H9 (cell line): ENCODE measurements around the gene ENDOU. TPM values are rescaled to one million over a fixed set of nuclear protein-coding genes. Genes with fewer than 3 reads are reported as not detected.

Source experiments
- DNase-seq: peaks from one replicate; pipeline ENCODE4 v3.0.0-alpha.2; 2017
- H2AFZ ChIP-seq: one replicate; pipeline ENCODE4 v1.6.1; 2013; ENCODE audit warnings: mild to moderate bottlenecking, low read length, control low read depth, moderate library complexity
- H2AK5ac ChIP-seq: 2 replicates; pipeline ENCODE4 v1.6.1; 2013; ENCODE audit warnings: low read length, control low read depth, mixed read lengths; ENCODE audit not compliant: insufficient read length
- H2BK120ac ChIP-seq: one replicate; pipeline ENCODE4 v1.6.1; 2013; ENCODE audit warnings: low read depth, mild to moderate bottlenecking, low read length, control low read depth, inconsistent platforms; ENCODE audit not compliant: poor library complexity, severe bottlenecking
- H2BK12ac ChIP-seq: 2 replicates; pipeline ENCODE4 v1.6.1; 2013; ENCODE audit warnings: low read length, control low read depth, mixed read lengths, low read depth; ENCODE audit not compliant: insufficient read length
- H2BK15ac ChIP-seq: 2 replicates; pipeline ENCODE4 v1.6.1; 2013; ENCODE audit warnings: low read depth, low read length, control low read depth
- H2BK20ac ChIP-seq: one replicate; pipeline ENCODE4 v1.6.1; 2013; ENCODE audit warnings: low read depth, mild to moderate bottlenecking, low read length, control low read depth, inconsistent platforms; ENCODE audit not compliant: poor library complexity, severe bottlenecking
- H2BK5ac ChIP-seq: 2 replicates; pipeline ENCODE4 v1.6.1; 2013; ENCODE audit warnings: low read length, control low read depth, mixed read lengths; ENCODE audit not compliant: insufficient read length
- H3K14ac ChIP-seq: 2 replicates; pipeline ENCODE4 v1.6.1; 2013; ENCODE audit warnings: low read length, control low read depth; ENCODE audit not compliant: insufficient read depth
- H3K18ac ChIP-seq: 2 replicates; pipeline ENCODE4 v1.6.1; 2013; ENCODE audit warnings: low read depth, mild to moderate bottlenecking, mixed read lengths, low read length, control low read depth; ENCODE audit not compliant: insufficient read length
- H3K23ac ChIP-seq: 2 replicates; pipeline ENCODE4 v1.6.1; 2013; ENCODE audit warnings: low read length, control low read depth, mixed read lengths, low read depth; ENCODE audit not compliant: insufficient read length
- H3K23me2 ChIP-seq: 2 replicates; pipeline ENCODE4 v1.6.1; 2013; ENCODE audit warnings: low read depth, mild to moderate bottlenecking, mixed read lengths, low read length, control low read depth; ENCODE audit not compliant: insufficient read length, poor library complexity, severe bottlenecking
- H3K27ac ChIP-seq: 2 replicates; pipeline ENCODE4 v1.5.1; 2013; ENCODE audit warnings: low read length, control low read depth, mixed read lengths, low read depth; ENCODE audit not compliant: insufficient read length
- H3K27me3 ChIP-seq: 2 replicates; pipeline ENCODE4 v1.6.1; 2013; ENCODE audit warnings: low read length, control low read depth, inconsistent platforms; ENCODE audit not compliant: insufficient read depth
- H3K4ac ChIP-seq: 2 replicates; pipeline ENCODE4 v1.6.1; 2013; ENCODE audit warnings: low read depth, mild to moderate bottlenecking, control low read depth, inconsistent platforms, low read length, moderate library complexity
- H3K4me1 ChIP-seq: 2 replicates; pipeline ENCODE4 v1.6.1; 2013; ENCODE audit warnings: low read length, control low read depth, inconsistent platforms; ENCODE audit not compliant: insufficient read depth
- H3K4me2 ChIP-seq: 2 replicates; pipeline ENCODE4 v1.6.1; 2013; ENCODE audit warnings: low read length, control low read depth, mixed read lengths; ENCODE audit not compliant: insufficient read length, insufficient read depth
- H3K56ac ChIP-seq: 2 replicates; pipeline ENCODE4 v1.6.1; 2013; ENCODE audit warnings: low read depth, mild to moderate bottlenecking, mixed read lengths, low read length, control low read depth; ENCODE audit not compliant: insufficient read length
- H3K79me1 ChIP-seq: 2 replicates; pipeline ENCODE4 v1.6.1; 2013; ENCODE audit warnings: low read depth, mild to moderate bottlenecking, moderate library complexity, low read length, control low read depth, inconsistent platforms; ENCODE audit not compliant: insufficient read depth, poor library complexity, severe bottlenecking
- H3K79me2 ChIP-seq: 2 replicates; pipeline ENCODE4 v1.6.1; 2013; ENCODE audit warnings: low read length, control low read depth, inconsistent platforms; ENCODE audit not compliant: insufficient read depth
- H3K9ac ChIP-seq: 2 replicates; pipeline ENCODE4 v1.6.1; 2013; ENCODE audit warnings: low read length, control low read depth, mixed read lengths; ENCODE audit not compliant: insufficient read length; ENCODE audit errors: extremely low read depth
- H3K9me3 ChIP-seq: one replicate; pipeline ENCODE4 v1.6.1; 2013; ENCODE audit warnings: low read depth, low read length, inconsistent platforms; ENCODE audit not compliant: control insufficient read depth
- H3T11ph ChIP-seq: one replicate; pipeline ENCODE4 v1.6.1; 2013; ENCODE audit warnings: mild to moderate bottlenecking, low read length, control low read depth, inconsistent platforms
- H4K20me1 ChIP-seq: one replicate; pipeline ENCODE4 v1.6.1; 2013; ENCODE audit not compliant: control insufficient read depth, insufficient read length, insufficient read depth
- H4K5ac ChIP-seq: 2 replicates; pipeline ENCODE4 v1.6.1; 2013; ENCODE audit warnings: low read depth, mild to moderate bottlenecking, mixed read lengths, low read length, control low read depth; ENCODE audit not compliant: insufficient read length
- H4K8ac ChIP-seq: replicated peaks from 2 replicates; pipeline ENCODE4 v1.6.1; 2013; ENCODE audit warnings: low read length, control low read depth, mixed read lengths, low read depth; ENCODE audit not compliant: insufficient read length
- H4K91ac ChIP-seq: 2 replicates; pipeline ENCODE4 v1.6.1; 2013; ENCODE audit warnings: low read depth, mild to moderate bottlenecking, moderate library complexity, mixed read lengths, low read length, control low read depth; ENCODE audit not compliant: insufficient read length
- H3K27ac Mint-ChIP-seq, 3 experiments: 2 replicates in 2 of 3; 3 replicates in 1 of 3; pipeline ENCODE4 v1.8.0; 2020 to 2021; ENCODE audit warnings: mixed read lengths in 3 of 3, mild to moderate bottlenecking in 1 of 3, moderate library complexity in 1 of 3
- H3K27me3 Mint-ChIP-seq: 2 replicates; pipeline ENCODE4 v1.8.0; 2021; ENCODE audit warnings: low read depth, mild to moderate bottlenecking, moderate library complexity, mixed read lengths
- H3K36me3 Mint-ChIP-seq, 3 experiments: 2 replicates in 2 of 3; 3 replicates in 1 of 3; pipeline ENCODE4 v1.8.0; 2020 to 2021; ENCODE audit warnings: low read depth in 3 of 3, mixed read lengths in 3 of 3; ENCODE audit not compliant: insufficient read depth in 1 of 3
- H3K4me1 Mint-ChIP-seq, 2 experiments: 2 replicates each; pipeline ENCODE4 v1.8.0; 2020; ENCODE audit warnings: mixed read lengths in 2 of 2
- H3K4me3 Mint-ChIP-seq, 2 experiments: 2 replicates in 1 of 2; 3 replicates in 1 of 2; pipeline ENCODE4 v1.8.0; 2020 to 2021; ENCODE audit warnings: mild to moderate bottlenecking in 2 of 2, mixed read lengths in 2 of 2, moderate library complexity in 1 of 2
- H3K9me3 Mint-ChIP-seq, 2 experiments: 2 replicates in 1 of 2; 3 replicates in 1 of 2; pipeline ENCODE4 v1.8.0; 2020; ENCODE audit warnings: mild to moderate bottlenecking in 2 of 2, mixed read lengths in 2 of 2, moderate library complexity in 1 of 2
- WGBS: extraction: QIAGEN DNeasy Blood & Tissue Kit; methylation state at CpG from one replicate; pipeline ENCODE4 v1.1.7; 2013; ENCODE audit warnings: missing lambda C conversion rate, low lambda C conversion rate, mixed read lengths; ENCODE audit not compliant: insufficient read length; ENCODE audit errors: extremely low coverage; 5-methylcytosine and 5-hydroxymethylcytosine counted together
- total RNA-seq: library from RNA; stranded (reverse); gene quantifications from 2 replicates; pipeline ENCODE4 v1.2.1, GENCODE V29; 2021
- TF ChIP-seq, protein P1 (sequence below): fragments of 200-600 bp; sonication (generic); conservative IDR thresholded peaks from 3 replicates; pipeline ENCODE4 v1.8.0; 2021; ENCODE audit warnings: antibody characterized with exemption, mild to moderate bottlenecking

The ENDOU gene
- total RNA-seq, 1 experiment from 2014 or later, result not detected

DNA sequence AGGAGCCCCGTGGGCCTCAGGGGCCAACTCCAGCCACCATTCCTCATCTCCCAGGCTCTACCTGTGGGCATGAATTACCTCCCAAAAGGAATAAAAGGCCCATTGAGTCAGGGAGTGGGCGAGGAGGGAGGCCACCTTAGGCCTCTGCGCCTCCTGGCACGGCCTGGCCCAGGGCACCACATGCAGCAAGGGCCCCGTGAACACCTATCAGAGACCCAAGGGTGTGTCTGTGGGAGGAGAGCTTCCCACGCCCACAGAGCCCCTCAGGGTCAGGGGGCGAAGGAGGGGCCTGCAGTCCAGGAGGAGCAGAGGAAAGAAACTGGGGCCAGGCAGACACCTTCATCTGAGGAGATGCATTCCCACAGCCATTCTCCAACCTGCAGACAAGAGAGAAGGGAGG is 21.2 kb upstream of the ENDOU start:
- Mint-ChIP-seq H3K36me3 (peaks cover 0 to 10% (median 2%) of the 10 kb centered on the region in 3 experiments; a peak in 4 of 7 replicates), H3K27me3 (peaks cover 7% of the 10 kb centered on the region), H3K27ac (no peak overlapping the region), H3K4me3 (no peak overlapping the region), H3K4me1 (peaks cover 23 to 29% of the 10 kb centered on the region in 2 experiments), H3K9me3 (no peaks in the 10 kb centered on the region)
- H3K4me1 ChIP-seq, result peaks cover 4% of the 10 kb centered on the region; the same call in 1 of the 2 replicates
- H4K8ac ChIP-seq, result no peak overlapping the region
- no peak overlapping the region for H2AFZ ChIP-seq
- H2BK5ac ChIP-seq, result no peak overlapping the region
- no peak overlapping the region for H3K9ac ChIP-seq
- no peak overlapping the region for H3K4me2 ChIP-seq
- H3K27ac ChIP-seq, result no peak overlapping the region
- no peaks in the 10 kb centered on the region for H3K23me2 ChIP-seq
- no peak overlapping the region for H3K23ac ChIP-seq
- H2AK5ac ChIP-seq, result no peak overlapping the region
- no peaks in the 10 kb centered on the region for H4K20me1 ChIP-seq
- no peak overlapping the region for H4K91ac ChIP-seq
- no peak overlapping the region for H3K56ac ChIP-seq
- H3K79me1 ChIP-seq, result no peaks in the 10 kb centered on the region
- no peaks in the 10 kb centered on the region for H3K79me2 ChIP-seq
- no peak overlapping the region for H2BK20ac ChIP-seq
- H2BK12ac ChIP-seq, result no peak overlapping the region
- no peak overlapping the region for H3K4ac ChIP-seq
- H3K18ac ChIP-seq, result no peak overlapping the region
- no peaks in the 10 kb centered on the region for H3K9me3 ChIP-seq
- DNase-seq, result no peak
- no peaks in the 10 kb centered on the region for H3K27me3 ChIP-seq
- TF ChIP-seq, protein P1, sequence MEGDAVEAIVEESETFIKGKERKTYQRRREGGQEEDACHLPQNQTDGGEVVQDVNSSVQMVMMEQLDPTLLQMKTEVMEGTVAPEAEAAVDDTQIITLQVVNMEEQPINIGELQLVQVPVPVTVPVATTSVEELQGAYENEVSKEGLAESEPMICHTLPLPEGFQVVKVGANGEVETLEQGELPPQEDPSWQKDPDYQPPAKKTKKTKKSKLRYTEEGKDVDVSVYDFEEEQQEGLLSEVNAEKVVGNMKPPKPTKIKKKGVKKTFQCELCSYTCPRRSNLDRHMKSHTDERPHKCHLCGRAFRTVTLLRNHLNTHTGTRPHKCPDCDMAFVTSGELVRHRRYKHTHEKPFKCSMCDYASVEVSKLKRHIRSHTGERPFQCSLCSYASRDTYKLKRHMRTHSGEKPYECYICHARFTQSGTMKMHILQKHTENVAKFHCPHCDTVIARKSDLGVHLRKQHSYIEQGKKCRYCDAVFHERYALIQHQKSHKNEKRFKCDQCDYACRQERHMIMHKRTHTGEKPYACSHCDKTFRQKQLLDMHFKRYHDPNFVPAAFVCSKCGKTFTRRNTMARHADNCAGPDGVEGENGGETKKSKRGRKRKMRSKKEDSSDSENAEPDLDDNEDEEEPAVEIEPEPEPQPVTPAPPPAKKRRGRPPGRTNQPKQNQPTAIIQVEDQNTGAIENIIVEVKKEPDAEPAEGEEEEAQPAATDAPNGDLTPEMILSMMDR, result no peak
- H2BK120ac ChIP-seq, result no peak overlapping the region
- no peak overlapping the region for H4K5ac ChIP-seq
- H2BK15ac ChIP-seq, result no peak overlapping the region
- no peak overlapping the region for H3K14ac ChIP-seq
- no CpG with 5 or more reads among the region's 7 CpGs for WGBS
- H3T11ph ChIP-seq, result no peak overlapping the region
